Fibroblast of lung (primary cell): Measurements from ENCODE around the gene LOXHD1.

Experiments
- CTCF ChIP-seq, 2 donors: IDR thresholded peaks in 1 of 2; conservative IDR thresholded peaks in 1 of 2; 1 replicate in 1 of 2; 2 replicates in 1 of 2; pipeline ENCODE4 v1.5.1; 2011 to 2012; ENCODE audit warnings: low read length in 2 of 2, control low read depth in 1 of 2, inconsistent platforms in 1 of 2, low read depth in 1 of 2, mild to moderate bottlenecking in 1 of 2
- EZH2 ChIP-seq: IDR thresholded peaks from 2 replicates; pipeline ENCODE4 v1.5.1; 2012; ENCODE audit warnings: low read length, control low read depth, mild to moderate bottlenecking; ENCODE audit errors: missing control alignments

- TF ChIP-seq CTCF (conservative IDR thresholded peaks at IDR 0.05 in 1 of 2, IDR thresholded peaks at IDR 0.05 in 1 of 2; ENCODE audit: low read depth in 1 of 2, low read length in 2 of 2) (no peak), EZH2 (no peak)
Observed at GRCh38 chr18:46573156-46573555, 83.9 kb downstream of the LOXHD1 start.
